Glutamatergic neuron (in vitro differentiated cells): ENCODE data around the gene SIK1. TPM values are rescaled to one million over a fixed set of nuclear protein-coding genes. Genes with fewer than 3 reads are reported as not detected.
"Not testable (repeated sequence)": the region's sequence is repeated elsewhere in the genome, so short reads cannot be mapped to it uniquely, and the experiment has no call there.

ENCODE experiments used
- DNase-seq: peaks from one replicate; pipeline ENCODE4 v3.0.0; 2022
- H3K27ac Mint-ChIP-seq: one replicate; pipeline ENCODE4 v1.8.0; 2020; ENCODE audit warnings: mild to moderate bottlenecking, mixed read lengths, inconsistent platforms; ENCODE audit not compliant: unreplicated experiment
- H3K27me3 Mint-ChIP-seq: one replicate; pipeline ENCODE4 v1.8.0; 2020; ENCODE audit warnings: mild to moderate bottlenecking, moderate library complexity, mixed read lengths, inconsistent platforms; ENCODE audit not compliant: unreplicated experiment
- H3K36me3 Mint-ChIP-seq: one replicate; pipeline ENCODE4 v1.8.0; 2020; ENCODE audit warnings: mild to moderate bottlenecking, mixed read lengths, inconsistent platforms; ENCODE audit not compliant: unreplicated experiment
- H3K4me1 Mint-ChIP-seq: one replicate; pipeline ENCODE4 v1.8.0; 2020; ENCODE audit warnings: mild to moderate bottlenecking, low read depth, mixed read lengths, inconsistent platforms; ENCODE audit not compliant: unreplicated experiment
- H3K4me3 Mint-ChIP-seq: one replicate; pipeline ENCODE4 v1.8.0; 2020; ENCODE audit warnings: mild to moderate bottlenecking, mixed read lengths, inconsistent platforms; ENCODE audit not compliant: unreplicated experiment
- H3K9me3 Mint-ChIP-seq: one replicate; pipeline ENCODE4 v1.8.0; 2020; ENCODE audit warnings: mild to moderate bottlenecking, moderate library complexity, mixed read lengths, inconsistent platforms; ENCODE audit not compliant: unreplicated experiment
- long read RNA-seq: library from polyadenylated mRNA; unstranded; transcript quantifications from one replicate; pipeline ENCODE4 v2.0.0, GENCODE V29; 2020; ENCODE audit not compliant: unreplicated experiment
- total RNA-seq: library from RNA; stranded (reverse); fragmentation: NEBNext Ultra II Directional; extraction: Animal tissue kit (Norgen Biotek cat#: 25700); gene quantifications from one replicate; pipeline ENCODE4 v1.2.1, GENCODE V29; 2021; ENCODE audit not compliant: unreplicated experiment
- TF ChIP-seq, protein P1 (sequence below): fragments of 200-600 bp; sonication (generic); IDR thresholded peaks from one replicate; pipeline ENCODE4 v1.5.0; 2021; ENCODE audit not compliant: partially characterized antibody, unreplicated experiment

The SIK1 gene
- 14.2 TPM for total RNA-seq
- long read RNA-seq = 0 reads

DNA sequence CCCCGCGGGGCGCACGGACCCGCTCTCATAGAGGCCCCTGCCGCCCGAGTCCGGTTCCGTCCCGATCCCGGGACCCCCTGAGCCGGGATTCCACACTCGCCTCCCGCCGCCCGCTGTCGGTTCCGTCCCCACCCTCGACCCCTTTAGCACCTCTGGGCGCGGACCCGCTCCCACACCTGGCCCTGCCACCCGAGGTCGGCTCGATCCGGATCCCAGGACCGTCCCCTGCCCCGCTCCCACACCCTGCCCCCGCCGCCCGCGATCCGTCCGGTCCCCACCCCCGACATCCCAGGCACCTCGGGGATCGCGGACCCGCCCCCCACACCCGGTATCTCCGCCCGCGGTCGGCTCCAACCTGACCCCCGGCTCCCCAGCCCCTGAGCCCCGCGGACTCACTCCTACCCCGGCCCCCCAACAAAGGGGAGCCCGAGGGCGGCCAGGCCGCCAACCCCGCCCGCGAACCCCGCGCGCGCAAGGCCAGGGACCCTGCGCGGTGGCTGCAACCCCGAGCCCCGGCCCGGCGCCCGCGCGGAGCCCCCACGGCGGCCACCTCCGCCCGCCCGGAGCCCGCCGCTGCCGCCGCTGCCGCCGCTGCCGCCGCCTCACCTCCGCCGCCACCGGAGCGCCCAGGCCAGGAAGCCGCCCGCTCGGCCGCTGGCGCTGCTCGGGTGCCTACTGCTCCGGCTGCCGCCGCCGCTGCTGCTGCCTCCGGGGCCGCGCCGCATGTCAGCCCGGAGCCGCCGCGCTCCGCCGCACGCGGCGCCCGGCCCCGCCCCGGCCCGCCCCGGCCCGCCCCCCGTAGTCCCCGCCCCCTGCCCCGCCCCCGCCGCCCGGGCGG is at the start of gene SIK1:
TSS of gene SIK1 (minus strand) at position 728 of the 838 bp plus-strand sequence. CDS start 953 bp downstream, outside the sequence.
- not testable (repeated sequence) for H3K36me3 Mint-ChIP-seq, H3K4me1 Mint-ChIP-seq, H3K4me3 Mint-ChIP-seq, H3K9me3 Mint-ChIP-seq, H3K27ac Mint-ChIP-seq, DNase-seq, H3K27me3 Mint-ChIP-seq

DNA sequence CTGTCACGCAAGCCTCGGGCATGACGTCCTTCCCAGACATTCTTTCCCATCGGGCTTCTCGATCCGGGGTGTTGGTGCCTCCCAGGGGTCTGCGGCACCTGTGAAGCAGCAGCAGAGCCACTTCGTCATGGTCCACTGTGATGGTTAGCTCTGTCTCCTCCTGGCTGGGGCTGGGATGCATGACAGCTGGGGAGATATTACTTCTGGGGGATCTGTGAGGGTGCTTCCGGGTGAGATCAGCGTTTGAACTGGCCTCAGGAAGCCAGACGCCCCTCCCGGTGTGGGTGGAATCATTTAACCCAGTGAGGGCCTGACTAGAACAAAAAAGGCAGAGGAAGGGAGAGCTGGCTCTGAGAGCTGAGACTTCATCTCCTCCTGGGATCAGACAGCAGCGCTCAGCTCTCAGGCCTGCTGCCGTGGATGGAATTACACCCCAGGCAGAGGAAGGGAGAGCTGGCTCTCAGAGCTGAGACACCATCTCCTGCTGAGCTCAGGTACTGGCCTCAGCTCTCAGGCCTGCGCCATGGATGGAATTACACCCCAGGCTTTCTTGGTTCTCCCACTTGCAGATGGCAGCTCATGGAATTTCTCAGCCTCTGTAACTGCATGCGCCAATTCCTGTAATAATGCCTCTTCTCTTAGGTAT is 44.8 kb upstream of the SIK1 start:
- DNase-seq, H3K4me1 Mint-ChIP-seq, H3K9me3 Mint-ChIP-seq, H3K27ac Mint-ChIP-seq, H3K4me3 Mint-ChIP-seq, H3K36me3 Mint-ChIP-seq, H3K27me3 Mint-ChIP-seq: not testable (repeated sequence)

- H3K36me3 Mint-ChIP-seq, H3K4me3 Mint-ChIP-seq, DNase-seq, H3K27me3 Mint-ChIP-seq, H3K9me3 Mint-ChIP-seq, H3K4me1 Mint-ChIP-seq, H3K27ac Mint-ChIP-seq: not testable (repeated sequence)
Measured at GRCh38 chr21:43469719-43470458, 43.0 kb upstream of the SIK1 start.

GRCh38 chr21:43467785-43468184 is 40.9 kb upstream of the SIK1 start:
- no peaks in the 10 kb centered on the region for H3K9me3 Mint-ChIP-seq
- H3K27me3 Mint-ChIP-seq = no peaks in the 10 kb centered on the region
- no peak for DNase-seq
- H3K36me3 Mint-ChIP-seq = no peaks in the 10 kb centered on the region
- no peak overlapping the region for H3K4me3 Mint-ChIP-seq
- TF ChIP-seq, protein P1, sequence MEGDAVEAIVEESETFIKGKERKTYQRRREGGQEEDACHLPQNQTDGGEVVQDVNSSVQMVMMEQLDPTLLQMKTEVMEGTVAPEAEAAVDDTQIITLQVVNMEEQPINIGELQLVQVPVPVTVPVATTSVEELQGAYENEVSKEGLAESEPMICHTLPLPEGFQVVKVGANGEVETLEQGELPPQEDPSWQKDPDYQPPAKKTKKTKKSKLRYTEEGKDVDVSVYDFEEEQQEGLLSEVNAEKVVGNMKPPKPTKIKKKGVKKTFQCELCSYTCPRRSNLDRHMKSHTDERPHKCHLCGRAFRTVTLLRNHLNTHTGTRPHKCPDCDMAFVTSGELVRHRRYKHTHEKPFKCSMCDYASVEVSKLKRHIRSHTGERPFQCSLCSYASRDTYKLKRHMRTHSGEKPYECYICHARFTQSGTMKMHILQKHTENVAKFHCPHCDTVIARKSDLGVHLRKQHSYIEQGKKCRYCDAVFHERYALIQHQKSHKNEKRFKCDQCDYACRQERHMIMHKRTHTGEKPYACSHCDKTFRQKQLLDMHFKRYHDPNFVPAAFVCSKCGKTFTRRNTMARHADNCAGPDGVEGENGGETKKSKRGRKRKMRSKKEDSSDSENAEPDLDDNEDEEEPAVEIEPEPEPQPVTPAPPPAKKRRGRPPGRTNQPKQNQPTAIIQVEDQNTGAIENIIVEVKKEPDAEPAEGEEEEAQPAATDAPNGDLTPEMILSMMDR = no peak
- H3K27ac Mint-ChIP-seq = no peak overlapping the region
- H3K4me1 Mint-ChIP-seq = no peaks in the 10 kb centered on the region

- not testable (repeated sequence) for H3K4me1 Mint-ChIP-seq, H3K36me3 Mint-ChIP-seq, H3K4me3 Mint-ChIP-seq, H3K27ac Mint-ChIP-seq, DNase-seq, H3K9me3 Mint-ChIP-seq, H3K27me3 Mint-ChIP-seq
Measured at GRCh38 chr21:43465159-43465558, 38.2 kb upstream of the SIK1 start.

GRCh38 chr21:43463498-43464261 is 36.7 kb upstream of the SIK1 start:
- not testable (repeated sequence) for H3K27me3 Mint-ChIP-seq, H3K36me3 Mint-ChIP-seq, H3K4me1 Mint-ChIP-seq, H3K4me3 Mint-ChIP-seq, H3K9me3 Mint-ChIP-seq, H3K27ac Mint-ChIP-seq, DNase-seq

DNA sequence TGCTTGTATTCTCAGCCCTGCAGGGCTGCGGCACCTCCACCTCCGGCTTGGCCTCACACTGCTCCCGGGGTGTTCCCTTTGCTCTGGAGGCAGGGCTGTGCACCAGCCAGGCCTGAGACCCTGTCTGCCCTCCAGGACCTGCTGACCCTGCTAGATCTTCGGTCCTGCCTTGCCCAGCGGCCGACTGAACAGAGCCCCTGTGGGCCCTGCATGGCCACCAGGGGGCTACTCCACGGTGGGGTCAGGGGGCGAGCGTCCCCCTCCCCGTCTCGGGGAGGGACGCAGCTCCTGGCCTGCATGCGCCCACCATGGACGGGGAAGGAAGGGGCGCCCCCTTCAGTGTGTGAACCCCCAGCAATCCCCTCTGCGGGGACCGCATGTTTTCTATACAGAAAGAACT is 36.0 kb upstream of the SIK1 start:
- not testable (repeated sequence) for DNase-seq, H3K36me3 Mint-ChIP-seq, H3K4me3 Mint-ChIP-seq, H3K4me1 Mint-ChIP-seq, H3K9me3 Mint-ChIP-seq, H3K27me3 Mint-ChIP-seq, H3K27ac Mint-ChIP-seq

GRCh38 chr21:43460475-43460874 is 33.5 kb upstream of the SIK1 start:
- not testable (repeated sequence) for DNase-seq, H3K36me3 Mint-ChIP-seq, H3K27ac Mint-ChIP-seq, H3K9me3 Mint-ChIP-seq, H3K27me3 Mint-ChIP-seq, H3K4me3 Mint-ChIP-seq, H3K4me1 Mint-ChIP-seq

- not testable (repeated sequence) for H3K4me1 Mint-ChIP-seq, H3K27me3 Mint-ChIP-seq, H3K4me3 Mint-ChIP-seq, DNase-seq, H3K36me3 Mint-ChIP-seq, H3K27ac Mint-ChIP-seq, H3K9me3 Mint-ChIP-seq
Measured at GRCh38 chr21:43458995-43459394, 32.1 kb upstream of the SIK1 start.

DNA sequence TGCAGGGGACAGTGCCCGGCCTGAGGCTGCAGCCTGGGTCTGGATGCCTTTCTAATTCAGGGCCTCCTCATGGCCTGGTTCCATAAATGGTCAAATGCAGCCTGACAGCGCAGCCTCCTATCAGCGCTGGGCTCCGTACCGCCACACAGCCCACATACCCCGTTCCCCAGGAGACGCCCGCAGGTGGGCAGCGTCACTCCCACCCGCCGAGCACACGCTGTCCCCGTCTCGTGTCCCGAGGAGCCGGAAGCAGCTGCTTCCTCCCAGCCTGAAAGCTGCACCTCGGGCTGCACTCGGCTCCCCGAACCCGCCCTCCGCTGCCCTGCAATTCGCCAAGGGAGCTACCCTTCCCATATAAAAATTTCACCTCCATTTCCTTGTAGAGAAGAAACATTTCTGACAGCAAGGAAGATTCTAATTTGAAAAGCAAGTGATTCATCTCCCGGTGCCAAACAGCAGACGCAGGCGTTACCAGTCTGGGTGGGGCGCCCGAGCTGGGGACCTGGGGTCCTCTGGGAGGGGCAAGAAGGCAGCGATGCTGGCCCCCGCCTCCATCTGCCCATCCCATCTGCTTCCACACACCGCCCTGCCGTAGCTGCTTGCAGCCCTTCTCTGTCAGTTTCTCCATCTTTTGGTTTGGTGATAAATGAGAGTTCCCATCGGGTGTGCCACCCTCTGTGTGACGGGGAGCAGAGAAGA is 29.8 kb upstream of the SIK1 start:
- H3K4me1 Mint-ChIP-seq, DNase-seq, H3K9me3 Mint-ChIP-seq, H3K27me3 Mint-ChIP-seq, H3K4me3 Mint-ChIP-seq, H3K27ac Mint-ChIP-seq, H3K36me3 Mint-ChIP-seq: not testable (repeated sequence)
